PC-3 (cell line): ENCODE results near the gene KIF15.

Experiments used
- CTCF ChIP-seq: fragments of 300-600 bp; sonication (generic); conservative IDR thresholded peaks from 2 replicates; pipeline ENCODE4 v1.5.1; 2017; ENCODE audit warnings: antibody characterized with exemption, low read depth, mild to moderate bottlenecking, low read length
- EZH2 ChIP-seq: fragments of 300-600 bp; sonication (generic); IDR thresholded peaks from one replicate; pipeline ENCODE4 v1.6.1; 2017; ENCODE audit warnings: antibody characterized with exemption, mild to moderate bottlenecking, low read length; ENCODE audit not compliant: unreplicated experiment

GRCh38 chr3:44875596-44875995 lies 114.0 kb downstream of the KIF15 start:
- TF ChIP-seq CTCF (no peak), EZH2 (no peak)
